Measurements from ENCODE around the gene ERCC3.

The ERCC3 gene

GRCh38 chr2:127293748-127294562 is at the start of gene ERCC3:
TSS of gene ERCC3 (minus strand) at chr2:127294144. CDS start at chr2:127294081, 63 bp downstream.
- peak; percentile 82 for DNase-seq

GRCh38 chr2:127343277-127343676 is 49.3 kb upstream of the ERCC3 start:
- DNase-seq = no peak

GRCh38 chr2:127342101-127342500 is 48.2 kb upstream of the ERCC3 start:
- no peak for DNase-seq

GRCh38 chr2:127332335-127332734 is 38.4 kb upstream of the ERCC3 start:
- DNase-seq = no peak

- no peak for DNase-seq
Observed at GRCh38 chr2:127330753-127331152, 36.8 kb upstream of the ERCC3 start.

GRCh38 chr2:127326289-127326945 is 32.5 kb upstream of the ERCC3 start:
- DNase-seq = no peak

GRCh38 chr2:127324635-127325034 is 30.7 kb upstream of the ERCC3 start:
- DNase-seq = peak; percentile 47

- peak; percentile 21 for DNase-seq
Observed at GRCh38 chr2:127321303-127321702, 27.4 kb upstream of the ERCC3 start.

- no peak for DNase-seq
Observed at GRCh38 chr2:127320586-127321275, 26.8 kb upstream of the ERCC3 start.

GRCh38 chr2:127320067-127320466 is 26.1 kb upstream of the ERCC3 start:
- no peak for DNase-seq

GRCh38 chr2:127314193-127314988 is 20.4 kb upstream of the ERCC3 start:
- no peak for DNase-seq

GRCh38 chr2:127313406-127313805 is 19.5 kb upstream of the ERCC3 start:
- no peak for DNase-seq

GRCh38 chr2:127310980-127311379 is 17.0 kb upstream of the ERCC3 start:
- no peak for DNase-seq

- DNase-seq = no peak
Observed at GRCh38 chr2:127309468-127309867, 15.5 kb upstream of the ERCC3 start.

GRCh38 chr2:127308586-127309138 is 14.7 kb upstream of the ERCC3 start:
- DNase-seq = no peak

GRCh38 chr2:127305990-127306585 is 12.1 kb upstream of the ERCC3 start:
- DNase-seq = no peak

- DNase-seq = no peak
Observed at GRCh38 chr2:127302168-127302567, 8.2 kb upstream of the ERCC3 start.

GRCh38 chr2:127293386-127293747 is 577 bp downstream of the ERCC3 start:
- DNase-seq = no peak

GRCh38 chr2:127288274-127288673 is 5.7 kb downstream of the ERCC3 start:
- DNase-seq = no peak

GRCh38 chr2:127283275-127283674 is 10.7 kb downstream of the ERCC3 start:
- DNase-seq = no peak

GRCh38 chr2:127280693-127281092 is 13.3 kb downstream of the ERCC3 start:
- no peak for DNase-seq

- no peak for DNase-seq
Observed at GRCh38 chr2:127279781-127280180, 14.2 kb downstream of the ERCC3 start.
